Measurements from ENCODE around the gene IGLL1. TPM values are rescaled to one million over a fixed set of nuclear protein-coding genes. Genes with fewer than 3 reads are reported as not detected.

Gene IGLL1
- total and polyA plus RNA-seq, 2 experiments from 2014 or later = not detected

DNA sequence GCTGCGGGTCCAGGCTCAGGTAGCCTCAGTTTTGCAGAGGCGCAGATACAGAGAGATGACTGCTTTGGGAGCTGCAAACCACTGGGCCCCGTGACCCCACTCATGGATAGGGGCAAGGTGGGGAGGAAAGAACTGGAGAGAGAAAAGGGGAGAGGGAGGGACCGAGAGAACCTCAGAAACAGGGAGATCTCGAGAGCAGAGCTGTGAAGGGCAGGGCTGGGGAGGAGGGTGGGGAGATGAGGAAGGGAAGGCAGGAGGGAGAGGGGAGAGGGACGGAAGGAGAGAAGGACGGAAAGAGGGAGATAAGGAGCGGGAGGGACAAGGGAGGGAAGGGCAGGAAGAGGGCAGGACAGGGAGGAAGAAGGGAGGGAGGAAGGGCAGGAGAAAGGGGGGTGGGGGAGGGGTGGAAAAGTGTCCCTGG is 46.3 kb downstream of the IGLL1 start:
- no peaks in the 10 kb centered on the region for H3F3A ChIP-seq (ENCODE audit: insufficient read depth)
- no peaks in the 10 kb centered on the region; the same call in none of the 2 replicates for H3K27me3 ChIP-seq (replicated peaks; ENCODE audit: insufficient read depth)
- H3K36me3 ChIP-seq (ENCODE audit: low read depth) = no peaks in the 10 kb centered on the region
- no peak overlapping the region for H3K4me2 ChIP-seq (ENCODE audit: unreplicated experiment)
- no peak for TF ChIP-seq EZH2phosphoT487 (IDR thresholded peaks at IDR 0.05; ENCODE audit: insufficient read depth, low read depth)
- no peak for TF ChIP-seq EZH2 (IDR thresholded peaks at IDR 0.05; ENCODE audit: insufficient read depth, poor library complexity, severe bottlenecking)
- no peaks in the 10 kb centered on the region for H4K20me1 ChIP-seq (ENCODE audit: insufficient read depth)
- H3K9me3 ChIP-seq (ENCODE audit: low read depth) = no peaks in the 10 kb centered on the region
- in situ Hi-C loops (cut with MboI) = loop anchor here (25.0 kb wide), 1 partner anchor 346 kb away; the partner anchor contains the start of gene BCR
- 72 to 76% methylated on average over 3 to 8 of the region's 8 CpGs for WGBS, 2 experiments (ENCODE audit: low coverage in 1 of 2, low lambda C conversion rate in 2 of 2, missing lambda C conversion rate in 2 of 2)
- H2AFZ ChIP-seq = no peak overlapping the region
- no peak overlapping the region for H3K27ac ChIP-seq
- H3K4me1 ChIP-seq (ENCODE audit: insufficient read depth) = no peaks in the 10 kb centered on the region
- H3K4me3 ChIP-seq = no peak overlapping the region
- no peak overlapping the region for H3K9ac ChIP-seq
- no peak for DNase-seq
- no peaks in the 10 kb centered on the region for H3K9me2 ChIP-seq (ENCODE audit: insufficient read depth)
- no peaks in the 10 kb centered on the region for H3K79me2 ChIP-seq (ENCODE audit: insufficient read depth)

DNA sequence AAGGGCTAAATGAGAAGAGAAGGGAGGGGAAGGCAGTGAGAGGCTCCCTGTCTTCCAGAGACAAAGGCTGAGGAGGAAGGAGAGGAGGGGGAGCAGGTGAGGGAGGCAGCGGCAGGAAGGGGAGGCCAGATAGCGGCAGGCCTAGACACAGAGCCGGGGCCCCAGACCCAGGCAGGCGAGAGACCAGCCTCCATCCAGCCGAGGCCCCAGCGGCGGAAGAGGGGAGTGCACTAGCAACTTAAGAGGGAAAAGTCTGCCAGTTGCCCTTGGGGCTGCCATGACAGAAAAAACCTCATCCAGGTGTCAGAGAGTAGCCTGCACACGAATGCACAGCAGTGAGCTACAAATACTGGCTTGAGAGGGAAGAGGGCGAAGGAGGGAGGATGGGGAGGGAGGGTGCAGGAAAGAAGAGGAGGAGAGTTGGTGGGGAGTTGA is 46.7 kb downstream of the IGLL1 start:
- Histone ChIP-seq H2AFZ (no peak overlapping the region), H3K4me3 (no peak overlapping the region), H3K9me2 (ENCODE audit: insufficient read depth) (no peaks in the 10 kb centered on the region), H3K9ac (no peak overlapping the region), H3K4me1 (ENCODE audit: insufficient read depth) (no peaks in the 10 kb centered on the region), H3K79me2 (ENCODE audit: insufficient read depth) (no peaks in the 10 kb centered on the region), H3K27me3 (replicated peaks; ENCODE audit: insufficient read depth) (no peaks in the 10 kb centered on the region; the same call in none of the 2 replicates), H3K9me3 (ENCODE audit: low read depth) (no peaks in the 10 kb centered on the region), H3K36me3 (ENCODE audit: low read depth) (no peaks in the 10 kb centered on the region), H3K4me2 (ENCODE audit: unreplicated experiment) (no peak overlapping the region), H3F3A (ENCODE audit: insufficient read depth) (no peaks in the 10 kb centered on the region), H4K20me1 (ENCODE audit: insufficient read depth) (no peaks in the 10 kb centered on the region), H3K27ac (no peak overlapping the region)
- WGBS, 2 experiments (ENCODE audit: low coverage in 1 of 2, low lambda C conversion rate in 2 of 2, missing lambda C conversion rate in 2 of 2) = 73 to 88% methylated on average over 6 to 8 of the region's 9 CpGs
- in situ Hi-C loops (cut with MboI) = loop anchor here (25.0 kb wide), 1 partner anchor 346 kb away; the partner anchor contains the start of gene BCR
- DNase-seq = peak; percentile 21
- TF ChIP-seq EZH2 (IDR thresholded peaks at IDR 0.05; ENCODE audit: insufficient read depth, poor library complexity, severe bottlenecking) = no peak
- TF ChIP-seq EZH2phosphoT487 (IDR thresholded peaks at IDR 0.05; ENCODE audit: insufficient read depth, low read depth) = no peak

DNA sequence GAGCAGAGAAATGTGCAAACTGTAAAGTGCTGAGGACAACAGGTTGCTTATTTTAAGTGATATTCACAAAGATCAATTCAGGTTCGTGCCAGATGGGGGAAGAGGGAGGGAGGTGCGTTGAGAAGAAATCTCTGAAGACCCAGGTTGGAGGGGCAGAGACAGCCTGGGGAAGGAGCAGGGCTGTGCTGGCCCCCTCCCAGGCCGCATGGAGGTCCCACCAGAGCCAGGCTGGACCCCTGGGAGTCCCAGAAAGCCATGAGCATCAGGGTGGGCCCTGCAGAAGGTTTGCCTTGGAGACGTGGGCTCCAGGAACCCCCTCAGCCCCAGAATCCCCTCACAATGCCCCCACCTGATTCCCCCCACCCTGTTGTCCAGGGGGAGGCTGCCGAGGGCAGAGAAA is 47.4 kb downstream of the IGLL1 start:
- Histone ChIP-seq H3K27ac (no peak overlapping the region), H3K4me3 (no peak overlapping the region), H3K79me2 (ENCODE audit: insufficient read depth) (no peaks in the 10 kb centered on the region), H4K20me1 (ENCODE audit: insufficient read depth) (no peaks in the 10 kb centered on the region), H3K4me2 (ENCODE audit: unreplicated experiment) (no peak overlapping the region), H3K9me2 (ENCODE audit: insufficient read depth) (no peaks in the 10 kb centered on the region), H3F3A (ENCODE audit: insufficient read depth) (no peaks in the 10 kb centered on the region), H3K27me3 (replicated peaks; ENCODE audit: insufficient read depth) (no peaks in the 10 kb centered on the region; the same call in none of the 2 replicates), H3K36me3 (ENCODE audit: low read depth) (no peaks in the 10 kb centered on the region), H3K9ac (no peak overlapping the region), H3K4me1 (ENCODE audit: insufficient read depth) (no peaks in the 10 kb centered on the region), H3K9me3 (ENCODE audit: low read depth) (no peaks in the 10 kb centered on the region), H2AFZ (no peak overlapping the region)
- TF ChIP-seq EZH2phosphoT487 (IDR thresholded peaks at IDR 0.05; ENCODE audit: insufficient read depth, low read depth) = no peak
- no peak for TF ChIP-seq EZH2 (IDR thresholded peaks at IDR 0.05; ENCODE audit: insufficient read depth, poor library complexity, severe bottlenecking)
- WGBS, 2 experiments (ENCODE audit: low coverage in 1 of 2, low lambda C conversion rate in 2 of 2, missing lambda C conversion rate in 2 of 2) = 55 to 56% methylated on average over 5 of the region's 5 CpGs
- in situ Hi-C loops (cut with MboI) = loop anchor here (25.0 kb wide), 1 partner anchor 345 kb away; the partner anchor contains the start of gene BCR
- DNase-seq = no peak

DNA sequence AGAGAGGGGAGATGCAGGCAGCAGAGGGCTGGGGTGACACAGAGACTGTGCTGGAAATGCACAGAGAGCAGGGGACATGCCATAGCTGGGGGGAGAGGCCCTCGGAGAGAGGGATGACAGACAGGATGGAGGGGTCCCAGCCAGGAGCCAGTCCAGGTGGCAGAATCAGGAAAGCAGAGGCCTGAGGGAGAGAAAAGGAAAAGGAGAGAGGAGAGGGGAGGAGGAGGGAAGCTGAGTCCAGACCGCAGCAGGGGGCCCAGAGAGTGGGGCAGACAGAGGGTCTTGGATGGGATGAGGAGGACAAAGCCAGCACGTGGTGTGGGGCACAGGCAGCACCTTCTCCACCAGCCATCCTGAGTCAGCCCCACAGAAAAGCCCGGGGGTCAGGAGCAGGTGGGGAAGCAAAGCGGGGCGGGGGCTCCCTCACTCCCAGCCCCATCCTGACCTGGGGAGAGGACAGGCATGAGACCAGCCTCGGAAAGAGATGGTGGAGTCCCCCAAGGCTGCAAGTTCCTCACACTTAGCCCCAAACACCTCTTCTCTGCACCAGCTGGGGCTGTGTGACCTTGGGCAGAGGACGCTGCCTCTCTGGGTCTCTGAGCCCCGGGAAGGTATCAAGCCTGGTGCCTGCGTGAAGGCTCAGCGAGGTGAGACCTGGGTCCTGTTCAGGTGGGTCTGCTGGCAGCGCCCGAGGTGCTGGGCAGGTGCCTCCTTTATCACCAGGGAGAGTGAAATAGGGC is 48.0 kb downstream of the IGLL1 start:
- WGBS, 2 experiments (ENCODE audit: low coverage in 1 of 2, low lambda C conversion rate in 2 of 2, missing lambda C conversion rate in 2 of 2) = 52 to 55% methylated on average over 13 of the region's 13 CpGs
- no peaks in the 10 kb centered on the region for H3K9me3 ChIP-seq (ENCODE audit: low read depth)
- no peak overlapping the region for H3K27ac ChIP-seq
- no peak overlapping the region for H3K9ac ChIP-seq
- no peaks in the 10 kb centered on the region for H3K36me3 ChIP-seq (ENCODE audit: low read depth)
- no peaks in the 10 kb centered on the region for H3K79me2 ChIP-seq (ENCODE audit: insufficient read depth)
- TF ChIP-seq EZH2phosphoT487 (IDR thresholded peaks at IDR 0.05; ENCODE audit: insufficient read depth, low read depth) (no peak), EZH2 (IDR thresholded peaks at IDR 0.05; ENCODE audit: insufficient read depth, poor library complexity, severe bottlenecking) (no peak)
- H3K4me2 ChIP-seq (ENCODE audit: unreplicated experiment) = no peak overlapping the region
- no peaks in the 10 kb centered on the region; the same call in none of the 2 replicates for H3K27me3 ChIP-seq (replicated peaks; ENCODE audit: insufficient read depth)
- no peak overlapping the region for H3K4me3 ChIP-seq
- DNase-seq = no peak
- no peaks in the 10 kb centered on the region for H3K9me2 ChIP-seq (ENCODE audit: insufficient read depth)
- no peaks in the 10 kb centered on the region for H3K4me1 ChIP-seq (ENCODE audit: insufficient read depth)
- in situ Hi-C loops (cut with MboI) = loop anchor here (25.0 kb wide), 1 partner anchor 345 kb away; the partner anchor contains the start of gene BCR
- H4K20me1 ChIP-seq (ENCODE audit: insufficient read depth) = no peaks in the 10 kb centered on the region
- H2AFZ ChIP-seq = no peak overlapping the region
- H3F3A ChIP-seq (ENCODE audit: insufficient read depth) = no peaks in the 10 kb centered on the region

Data from GM23248 (cell line).